GM12892 (cell line): Measurements from ENCODE around the gene MYLIP.

Experiments used
- POLR2A ChIP-seq: IDR thresholded peaks from 2 replicates; pipeline ENCODE4 v1.6.1; 2011; ENCODE audit warnings: low read depth, low read length, control low read depth
- POLR2AphosphoS5 ChIP-seq: IDR thresholded peaks from 2 replicates; pipeline ENCODE4 v1.6.1; 2011; ENCODE audit warnings: low read depth, low read length, control low read depth
- TAF1 ChIP-seq: IDR thresholded peaks from 2 replicates; pipeline ENCODE4 v1.6.1; 2011; ENCODE audit warnings: low read depth, mild to moderate bottlenecking, control low read depth, low read length, borderline replicate concordance

DNA sequence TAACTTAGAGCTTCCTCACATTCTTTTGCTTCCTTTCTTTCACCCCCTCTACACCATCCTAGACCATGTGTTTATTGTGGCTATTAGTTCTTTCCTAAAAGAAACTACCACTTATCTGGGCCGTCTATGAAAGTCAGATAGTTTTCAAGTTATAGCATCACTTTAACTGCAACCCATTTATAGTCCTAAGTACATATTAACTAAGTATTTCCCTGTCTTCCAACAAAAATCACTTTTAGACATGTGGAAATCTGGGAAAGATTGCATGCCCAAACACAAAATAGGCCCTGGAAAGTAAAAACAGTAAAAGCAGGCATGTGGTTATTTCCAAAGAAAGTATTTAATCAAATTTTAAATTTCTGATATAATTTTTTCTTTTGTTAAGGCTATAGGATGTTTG, 5.5 kb downstream of the MYLIP start:
- TF ChIP-seq POLR2AphosphoS5 (no peak), POLR2A (no peak), TAF1 (no peak)
